SK-N-SH (cell line): ENCODE data around the gene ARHGAP11A.
A peak's percentile ranks its signal among the peaks of the same experiment; 100 is the strongest.

ENCODE experiments used
- EP300 ChIP-seq, 2 experiments: IDR thresholded peaks; 2 replicates each; pipeline versions ENCODE4 v1.4.0 to v1.6.1; 2012; ENCODE audit warnings: borderline replicate concordance in 1 of 2, low read depth in 1 of 2, low read length in 1 of 2
- FOXJ3 ChIP-seq: sonication (generic); formaldehyde crosslinking; IDR thresholded peaks from 2 replicates; pipeline ENCODE4 v1.5.1; 2020; ENCODE audit warnings: mild to moderate bottlenecking, missing genetic modification reagents
- MXI1 ChIP-seq: IDR thresholded peaks from 2 replicates; pipeline ENCODE4 v1.6.1; 2012; ENCODE audit warnings: mild to moderate bottlenecking, low read depth, low read length, improper control_type of control experiment
- NFIC ChIP-seq: IDR thresholded peaks from 2 replicates; pipeline ENCODE4 v1.4.0; 2012; ENCODE audit warnings: borderline replicate concordance
- NRF1 ChIP-seq: IDR thresholded peaks from 2 replicates; pipeline ENCODE4 v1.6.1; 2012; ENCODE audit warnings: low read depth, mild to moderate bottlenecking, low read length
- RAD21 ChIP-seq: IDR thresholded peaks from 2 replicates; pipeline ENCODE4 v1.6.1; 2012; ENCODE audit warnings: mild to moderate bottlenecking, low read length
- SMC3 ChIP-seq: IDR thresholded peaks from 2 replicates; pipeline ENCODE4 v1.6.1; 2012; ENCODE audit warnings: low read depth, low read length, improper control_type of control experiment
- TF ChIP-seq, protein P1 (sequence below): fragments of 200-600 bp; sonication (generic); IDR thresholded peaks from 2 replicates; pipeline ENCODE4 v1.6.1; 2017; ENCODE audit warnings: antibody characterized with exemption, mild to moderate bottlenecking, moderate library complexity

DNA sequence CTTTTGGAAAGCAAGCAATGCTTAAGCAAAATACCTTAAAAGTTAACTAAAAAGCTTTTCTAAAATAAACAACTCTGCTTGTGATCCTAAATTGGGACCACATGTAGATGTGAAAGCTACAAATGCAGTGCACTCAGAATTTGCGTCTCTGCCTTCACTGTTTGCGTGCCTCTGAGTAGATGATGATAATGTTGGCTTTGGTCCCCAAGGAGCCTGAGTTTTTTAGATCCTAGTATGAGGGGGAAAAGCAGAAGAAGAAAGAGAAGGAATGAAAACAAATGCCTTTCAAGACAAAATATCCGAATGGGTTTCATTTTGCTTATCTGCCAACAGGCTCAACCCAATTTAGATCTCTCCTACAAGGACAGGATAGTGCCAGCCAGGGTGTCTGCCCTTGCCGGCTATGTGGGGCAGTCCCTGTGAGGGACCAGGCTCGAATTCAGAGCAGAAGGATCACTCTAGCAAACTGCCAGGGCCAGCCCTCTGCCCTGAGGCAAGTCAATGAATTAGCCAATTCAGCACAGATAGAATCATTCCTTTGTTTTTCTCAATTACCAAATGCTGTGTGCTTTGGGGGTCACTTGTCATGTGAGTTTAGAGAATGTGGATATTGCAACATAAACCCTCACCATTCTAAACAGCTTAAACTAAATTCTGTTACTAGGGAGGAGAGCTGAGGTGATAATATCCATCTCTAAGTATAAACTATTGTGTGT is 54.8 kb downstream of the ARHGAP11A start:
- TF ChIP-seq NFIC (no peak), FOXJ3 (CRISPR knock-in tag) (peak; percentile 79), NRF1 (no peak), EP300 (IDR thresholded peaks at IDR 0.05; ENCODE audit: borderline replicate concordance in 1 of 2, low read depth in 1 of 2, low read length in 1 of 2) (peak in 1 of 2 experiments; percentile 92; a peak in 2 of 4 replicates), RAD21 (peak; percentile 32; the same call in 1 of the 2 replicates), SMC3 (no peak; the same call in 1 of the 2 replicates), MXI1 (peak; percentile 50; the same call in 1 of the 2 replicates)
- TF ChIP-seq, protein P1, sequence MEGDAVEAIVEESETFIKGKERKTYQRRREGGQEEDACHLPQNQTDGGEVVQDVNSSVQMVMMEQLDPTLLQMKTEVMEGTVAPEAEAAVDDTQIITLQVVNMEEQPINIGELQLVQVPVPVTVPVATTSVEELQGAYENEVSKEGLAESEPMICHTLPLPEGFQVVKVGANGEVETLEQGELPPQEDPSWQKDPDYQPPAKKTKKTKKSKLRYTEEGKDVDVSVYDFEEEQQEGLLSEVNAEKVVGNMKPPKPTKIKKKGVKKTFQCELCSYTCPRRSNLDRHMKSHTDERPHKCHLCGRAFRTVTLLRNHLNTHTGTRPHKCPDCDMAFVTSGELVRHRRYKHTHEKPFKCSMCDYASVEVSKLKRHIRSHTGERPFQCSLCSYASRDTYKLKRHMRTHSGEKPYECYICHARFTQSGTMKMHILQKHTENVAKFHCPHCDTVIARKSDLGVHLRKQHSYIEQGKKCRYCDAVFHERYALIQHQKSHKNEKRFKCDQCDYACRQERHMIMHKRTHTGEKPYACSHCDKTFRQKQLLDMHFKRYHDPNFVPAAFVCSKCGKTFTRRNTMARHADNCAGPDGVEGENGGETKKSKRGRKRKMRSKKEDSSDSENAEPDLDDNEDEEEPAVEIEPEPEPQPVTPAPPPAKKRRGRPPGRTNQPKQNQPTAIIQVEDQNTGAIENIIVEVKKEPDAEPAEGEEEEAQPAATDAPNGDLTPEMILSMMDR = no peak
